HL-60 (cell line): ENCODE data around the gene GCNT1.

ENCODE experiments used
- CTCF ChIP-seq: IDR thresholded peaks from one replicate; pipeline ENCODE4 v1.5.1; 2011; ENCODE audit warnings: low read length, control low read depth, inconsistent platforms; ENCODE audit not compliant: insufficient read depth
- GABPA ChIP-seq: IDR thresholded peaks from 2 replicates; pipeline ENCODE4 v1.6.1; 2012; ENCODE audit warnings: low read depth
- POLR2AphosphoS5 ChIP-seq: IDR thresholded peaks from 2 replicates; pipeline ENCODE4 v1.6.1; 2012; ENCODE audit warnings: low read depth
- REST ChIP-seq: IDR thresholded peaks from 2 replicates; pipeline ENCODE4 v1.6.1; 2012; ENCODE audit warnings: low read depth; ENCODE audit not compliant: insufficient replicate concordance
- SPI1 ChIP-seq: IDR thresholded peaks from 2 replicates; pipeline ENCODE4 v1.6.1; 2012; ENCODE audit warnings: low read depth, mild to moderate bottlenecking, borderline replicate concordance

- no peak for TF ChIP-seq CTCF
- no peak for TF ChIP-seq POLR2AphosphoS5
- no peak for TF ChIP-seq SPI1
- no peak for TF ChIP-seq GABPA
- TF ChIP-seq REST: no peak
These were observed 70.7 kb downstream of the GCNT1 start for GRCh38 chr9:76529653-76530052.
